GM19438 (cell line): ENCODE results near the gene F12.

Experiments
- ATAC-seq: cut with Tn5 transposase; IDR thresholded peaks from one replicate; pipeline ENCODE4 v1.9.1; 2021; ENCODE audit warnings: low read depth; ENCODE audit not compliant: unreplicated experiment

The F12 gene

GRCh38 chr5:177372034-177372896 lies 37.1 kb downstream of the F12 start:
- no peak for ATAC-seq

- ATAC-seq, result no peak
Measured at GRCh38 chr5:177371120-177372033, 38.0 kb downstream of the F12 start.

DNA sequence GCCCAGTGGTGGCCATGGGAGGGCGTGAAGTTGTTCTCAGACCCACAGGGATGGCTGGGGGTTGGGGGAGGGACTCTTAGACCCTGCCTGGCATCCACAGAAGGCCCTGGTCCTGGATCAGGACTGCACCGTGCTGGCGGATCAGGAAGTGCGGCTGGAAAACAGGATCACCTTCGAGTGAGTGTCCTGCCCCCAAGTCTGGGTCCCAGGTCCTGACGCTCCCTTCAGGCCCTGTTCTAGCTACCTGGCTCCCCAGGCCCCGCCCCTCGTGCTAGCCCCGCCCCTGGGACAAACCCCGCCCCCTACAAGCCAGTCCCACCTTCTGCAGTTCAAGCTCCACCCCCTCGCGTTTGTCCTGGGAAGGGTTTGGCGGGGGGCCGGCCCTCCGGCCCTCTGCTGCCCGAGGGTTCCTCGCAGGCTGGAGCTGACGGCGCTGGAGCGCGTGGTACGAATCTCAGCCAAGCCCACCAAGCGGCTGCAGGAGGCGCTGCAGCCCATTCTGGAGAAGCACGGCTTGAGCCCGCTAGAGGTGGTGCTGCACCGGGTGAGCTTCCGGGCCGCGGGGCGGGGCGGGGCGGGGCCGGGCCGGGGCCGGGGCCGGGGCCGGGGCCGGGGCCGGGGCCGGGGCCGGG lies 38.8 kb downstream of the F12 start:
- peak; percentile 60 for ATAC-seq

- ATAC-seq, result no peak
Measured at GRCh38 chr5:177369645-177370440, 39.5 kb downstream of the F12 start.

DNA sequence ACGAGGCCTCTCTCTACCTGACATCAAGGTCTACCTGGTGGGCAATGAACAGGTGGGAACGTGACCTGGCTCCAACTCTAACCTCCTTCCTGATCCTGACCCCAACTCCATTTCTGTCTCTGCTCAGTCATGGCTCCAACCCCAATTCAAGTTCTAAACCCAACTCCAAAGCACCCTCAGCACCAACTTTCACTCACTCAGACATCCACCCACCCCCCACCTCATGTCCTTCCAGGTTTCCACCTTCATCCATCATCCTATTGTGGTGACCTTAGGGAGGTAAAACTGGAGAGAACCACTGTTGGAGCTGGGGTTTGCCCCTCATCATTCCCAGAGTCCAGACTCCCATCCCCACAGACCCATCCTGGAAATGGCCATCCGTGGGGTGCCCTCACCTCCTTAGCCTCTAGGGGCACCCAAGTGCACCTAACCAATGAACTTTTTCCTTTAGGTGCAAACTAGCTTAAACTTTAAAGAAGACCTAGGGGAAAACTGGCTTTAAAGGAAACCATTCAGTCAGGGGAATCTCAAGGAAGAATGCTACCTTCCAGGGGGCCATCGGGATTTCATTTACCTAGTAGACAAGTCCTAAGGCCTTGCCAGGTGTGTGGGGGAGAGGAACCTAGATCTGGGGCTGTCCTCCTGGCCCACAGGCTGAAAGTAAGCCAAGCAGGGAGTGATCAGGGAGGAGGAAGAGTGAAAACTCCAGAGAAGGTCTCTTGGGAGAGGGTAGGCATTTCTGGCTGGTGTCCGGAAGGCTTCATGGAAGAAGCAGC lies 40.3 kb downstream of the F12 start:
- no peak for ATAC-seq

GRCh38 chr5:177367981-177368868 lies 41.1 kb downstream of the F12 start:
- ATAC-seq, result no peak

DNA sequence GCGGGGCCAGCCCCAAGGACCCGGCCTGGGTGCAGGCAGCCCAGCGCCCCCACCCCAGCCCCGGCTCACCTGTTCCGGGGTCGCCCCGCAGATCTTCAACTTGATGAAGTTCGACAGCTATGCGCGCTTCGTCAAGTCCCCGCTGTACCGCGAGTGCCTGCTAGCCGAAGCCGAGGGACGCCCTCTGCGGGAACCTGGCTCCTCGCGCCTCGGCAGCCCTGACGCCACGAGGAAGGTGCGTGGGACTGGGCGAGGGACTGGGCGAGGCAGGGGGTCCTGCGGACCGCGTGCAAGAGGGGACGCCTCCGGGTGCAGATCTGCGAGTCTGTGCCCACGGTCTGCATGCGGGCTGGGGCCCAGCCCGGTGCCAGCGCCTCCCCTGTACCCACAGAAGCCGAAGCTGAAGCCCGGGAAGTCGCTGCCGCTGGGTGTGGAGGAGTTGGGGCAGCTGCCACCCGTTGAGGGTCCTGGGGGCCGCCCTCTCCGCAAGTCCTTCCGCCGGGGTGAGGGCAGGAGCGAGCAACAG lies 42.0 kb downstream of the F12 start:
- ATAC-seq, result no peak

DNA sequence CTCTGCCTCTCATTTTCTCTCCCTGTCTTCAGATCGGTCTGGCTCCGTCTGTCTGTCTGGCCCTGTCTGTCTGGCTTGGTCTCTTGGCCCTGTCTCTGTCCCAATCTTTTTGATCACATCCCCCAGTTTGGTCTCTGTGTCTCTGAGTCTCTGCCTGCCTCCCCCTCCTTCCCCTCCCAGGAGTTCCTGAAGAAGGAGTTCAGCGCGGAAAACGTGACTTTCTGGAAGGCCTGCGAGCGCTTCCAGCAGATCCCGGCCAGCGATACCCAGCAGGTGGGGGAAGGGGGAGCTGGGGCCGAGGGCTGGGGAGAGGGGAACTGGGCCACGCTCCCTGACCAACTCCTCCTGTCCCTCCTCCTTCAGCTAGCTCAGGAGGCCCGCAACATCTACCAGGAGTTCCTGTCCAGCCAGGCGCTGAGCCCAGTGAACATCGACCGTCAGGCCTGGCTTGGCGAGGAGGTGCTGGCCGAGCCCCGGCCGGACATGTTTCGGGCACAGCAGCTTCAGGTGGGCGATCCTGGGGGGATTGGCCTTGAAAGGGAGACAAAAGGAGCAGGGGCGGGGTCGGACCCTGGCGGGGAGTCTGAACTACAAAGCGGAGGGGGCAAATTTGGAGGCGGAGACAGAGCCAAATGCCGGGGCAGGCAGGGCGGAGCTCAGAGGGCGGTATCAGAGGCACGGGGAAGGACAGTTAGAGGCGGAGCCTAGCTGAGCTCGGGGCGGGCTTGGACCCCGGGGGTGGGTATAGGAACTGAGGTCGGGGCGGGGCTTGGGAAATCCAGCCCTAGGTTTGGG lies 42.6 kb downstream of the F12 start:
- ATAC-seq, result no peak

- no peak for ATAC-seq
Measured at GRCh38 chr5:177365845-177366527, 43.4 kb downstream of the F12 start.

- ATAC-seq, result no peak
Measured at GRCh38 chr5:177364159-177364962, 45.0 kb downstream of the F12 start.

GRCh38 chr5:177363565-177363964 lies 45.8 kb downstream of the F12 start:
- no peak for ATAC-seq

- ATAC-seq, result no peak
Measured at GRCh38 chr5:177362610-177363507, 46.5 kb downstream of the F12 start.

DNA sequence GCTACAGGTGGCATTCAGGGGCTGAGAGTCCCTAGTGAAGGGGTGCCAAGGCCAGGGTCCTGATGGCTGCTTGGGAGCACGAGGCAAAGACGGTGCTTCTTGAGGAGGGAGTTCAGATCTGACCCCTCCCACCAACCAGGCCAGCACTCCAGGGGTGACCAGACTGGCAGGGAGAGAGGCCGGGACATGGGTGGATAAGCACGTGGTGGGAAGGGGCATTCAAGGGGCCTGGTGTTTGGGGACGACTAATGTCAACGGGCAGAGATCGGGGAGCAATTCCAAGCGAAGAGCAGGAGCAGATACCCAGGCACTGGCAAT lies 47.1 kb downstream of the F12 start:
- ATAC-seq, result no peak

- no peak for ATAC-seq
Measured at GRCh38 chr5:177361418-177362291, 47.7 kb downstream of the F12 start.
